H9 (cell line): Measurements from ENCODE around the gene TRPM8. TPM values are rescaled to one million over a fixed set of nuclear protein-coding genes. Genes with fewer than 3 reads are reported as not detected.
A peak's percentile ranks its signal among the peaks of the same experiment; 100 is the strongest.

Source experiments
- DNase-seq: peaks from one replicate; pipeline ENCODE4 v3.0.0-alpha.2; 2017
- H2AFZ ChIP-seq: one replicate; pipeline ENCODE4 v1.6.1; 2013; ENCODE audit warnings: mild to moderate bottlenecking, low read length, control low read depth, moderate library complexity
- H2AK5ac ChIP-seq: 2 replicates; pipeline ENCODE4 v1.6.1; 2013; ENCODE audit warnings: low read length, control low read depth, mixed read lengths; ENCODE audit not compliant: insufficient read length
- H2BK120ac ChIP-seq: one replicate; pipeline ENCODE4 v1.6.1; 2013; ENCODE audit warnings: low read depth, mild to moderate bottlenecking, low read length, control low read depth, inconsistent platforms; ENCODE audit not compliant: poor library complexity, severe bottlenecking
- H2BK12ac ChIP-seq: 2 replicates; pipeline ENCODE4 v1.6.1; 2013; ENCODE audit warnings: low read length, control low read depth, mixed read lengths, low read depth; ENCODE audit not compliant: insufficient read length
- H2BK15ac ChIP-seq: 2 replicates; pipeline ENCODE4 v1.6.1; 2013; ENCODE audit warnings: low read depth, low read length, control low read depth
- H2BK20ac ChIP-seq: one replicate; pipeline ENCODE4 v1.6.1; 2013; ENCODE audit warnings: low read depth, mild to moderate bottlenecking, low read length, control low read depth, inconsistent platforms; ENCODE audit not compliant: poor library complexity, severe bottlenecking
- H2BK5ac ChIP-seq: 2 replicates; pipeline ENCODE4 v1.6.1; 2013; ENCODE audit warnings: low read length, control low read depth, mixed read lengths; ENCODE audit not compliant: insufficient read length
- H3K14ac ChIP-seq: 2 replicates; pipeline ENCODE4 v1.6.1; 2013; ENCODE audit warnings: low read length, control low read depth; ENCODE audit not compliant: insufficient read depth
- H3K18ac ChIP-seq: 2 replicates; pipeline ENCODE4 v1.6.1; 2013; ENCODE audit warnings: low read depth, mild to moderate bottlenecking, mixed read lengths, low read length, control low read depth; ENCODE audit not compliant: insufficient read length
- H3K23ac ChIP-seq: 2 replicates; pipeline ENCODE4 v1.6.1; 2013; ENCODE audit warnings: low read length, control low read depth, mixed read lengths, low read depth; ENCODE audit not compliant: insufficient read length
- H3K23me2 ChIP-seq: 2 replicates; pipeline ENCODE4 v1.6.1; 2013; ENCODE audit warnings: low read depth, mild to moderate bottlenecking, mixed read lengths, low read length, control low read depth; ENCODE audit not compliant: insufficient read length, poor library complexity, severe bottlenecking
- H3K27ac ChIP-seq: 2 replicates; pipeline ENCODE4 v1.5.1; 2013; ENCODE audit warnings: low read length, control low read depth, mixed read lengths, low read depth; ENCODE audit not compliant: insufficient read length
- H3K27me3 ChIP-seq: 2 replicates; pipeline ENCODE4 v1.6.1; 2013; ENCODE audit warnings: low read length, control low read depth, inconsistent platforms; ENCODE audit not compliant: insufficient read depth
- H3K4ac ChIP-seq: 2 replicates; pipeline ENCODE4 v1.6.1; 2013; ENCODE audit warnings: low read depth, mild to moderate bottlenecking, control low read depth, inconsistent platforms, low read length, moderate library complexity
- H3K4me1 ChIP-seq: 2 replicates; pipeline ENCODE4 v1.6.1; 2013; ENCODE audit warnings: low read length, control low read depth, inconsistent platforms; ENCODE audit not compliant: insufficient read depth
- H3K4me2 ChIP-seq: 2 replicates; pipeline ENCODE4 v1.6.1; 2013; ENCODE audit warnings: low read length, control low read depth, mixed read lengths; ENCODE audit not compliant: insufficient read length, insufficient read depth
- H3K56ac ChIP-seq: 2 replicates; pipeline ENCODE4 v1.6.1; 2013; ENCODE audit warnings: low read depth, mild to moderate bottlenecking, mixed read lengths, low read length, control low read depth; ENCODE audit not compliant: insufficient read length
- H3K79me1 ChIP-seq: 2 replicates; pipeline ENCODE4 v1.6.1; 2013; ENCODE audit warnings: low read depth, mild to moderate bottlenecking, moderate library complexity, low read length, control low read depth, inconsistent platforms; ENCODE audit not compliant: insufficient read depth, poor library complexity, severe bottlenecking
- H3K79me2 ChIP-seq: 2 replicates; pipeline ENCODE4 v1.6.1; 2013; ENCODE audit warnings: low read length, control low read depth, inconsistent platforms; ENCODE audit not compliant: insufficient read depth
- H3K9ac ChIP-seq: 2 replicates; pipeline ENCODE4 v1.6.1; 2013; ENCODE audit warnings: low read length, control low read depth, mixed read lengths; ENCODE audit not compliant: insufficient read length; ENCODE audit errors: extremely low read depth
- H3K9me3 ChIP-seq: one replicate; pipeline ENCODE4 v1.6.1; 2013; ENCODE audit warnings: low read depth, low read length, inconsistent platforms; ENCODE audit not compliant: control insufficient read depth
- H3T11ph ChIP-seq: one replicate; pipeline ENCODE4 v1.6.1; 2013; ENCODE audit warnings: mild to moderate bottlenecking, low read length, control low read depth, inconsistent platforms
- H4K20me1 ChIP-seq: one replicate; pipeline ENCODE4 v1.6.1; 2013; ENCODE audit not compliant: control insufficient read depth, insufficient read length, insufficient read depth
- H4K5ac ChIP-seq: 2 replicates; pipeline ENCODE4 v1.6.1; 2013; ENCODE audit warnings: low read depth, mild to moderate bottlenecking, mixed read lengths, low read length, control low read depth; ENCODE audit not compliant: insufficient read length
- H4K8ac ChIP-seq: replicated peaks from 2 replicates; pipeline ENCODE4 v1.6.1; 2013; ENCODE audit warnings: low read length, control low read depth, mixed read lengths, low read depth; ENCODE audit not compliant: insufficient read length
- H4K91ac ChIP-seq: 2 replicates; pipeline ENCODE4 v1.6.1; 2013; ENCODE audit warnings: low read depth, mild to moderate bottlenecking, moderate library complexity, mixed read lengths, low read length, control low read depth; ENCODE audit not compliant: insufficient read length
- H3K27ac Mint-ChIP-seq, 3 experiments: 2 replicates in 2 of 3; 3 replicates in 1 of 3; pipeline ENCODE4 v1.8.0; 2020 to 2021; ENCODE audit warnings: mixed read lengths in 3 of 3, mild to moderate bottlenecking in 1 of 3, moderate library complexity in 1 of 3
- H3K27me3 Mint-ChIP-seq: 2 replicates; pipeline ENCODE4 v1.8.0; 2021; ENCODE audit warnings: low read depth, mild to moderate bottlenecking, moderate library complexity, mixed read lengths
- H3K36me3 Mint-ChIP-seq, 3 experiments: 2 replicates in 2 of 3; 3 replicates in 1 of 3; pipeline ENCODE4 v1.8.0; 2020 to 2021; ENCODE audit warnings: low read depth in 3 of 3, mixed read lengths in 3 of 3; ENCODE audit not compliant: insufficient read depth in 1 of 3
- H3K4me1 Mint-ChIP-seq, 2 experiments: 2 replicates each; pipeline ENCODE4 v1.8.0; 2020; ENCODE audit warnings: mixed read lengths in 2 of 2
- H3K4me3 Mint-ChIP-seq, 2 experiments: 2 replicates in 1 of 2; 3 replicates in 1 of 2; pipeline ENCODE4 v1.8.0; 2020 to 2021; ENCODE audit warnings: mild to moderate bottlenecking in 2 of 2, mixed read lengths in 2 of 2, moderate library complexity in 1 of 2
- H3K9me3 Mint-ChIP-seq, 2 experiments: 2 replicates in 1 of 2; 3 replicates in 1 of 2; pipeline ENCODE4 v1.8.0; 2020; ENCODE audit warnings: mild to moderate bottlenecking in 2 of 2, mixed read lengths in 2 of 2, moderate library complexity in 1 of 2
- CTCF ChIP-seq: fragments of 200-600 bp; sonication (generic); conservative IDR thresholded peaks from 3 replicates; pipeline ENCODE4 v1.8.0; 2021; ENCODE audit warnings: antibody characterized with exemption, mild to moderate bottlenecking
- WGBS: extraction: QIAGEN DNeasy Blood & Tissue Kit; methylation state at CpG from one replicate; pipeline ENCODE4 v1.1.7; 2013; ENCODE audit warnings: missing lambda C conversion rate, low lambda C conversion rate, mixed read lengths; ENCODE audit not compliant: insufficient read length; ENCODE audit errors: extremely low coverage; 5-methylcytosine and 5-hydroxymethylcytosine counted together
- total RNA-seq: library from RNA; stranded (reverse); gene quantifications from 2 replicates; pipeline ENCODE4 v1.2.1, GENCODE V29; 2021

The TRPM8 gene
- total RNA-seq, 1 experiment from 2014 or later, result 0.28 TPM

- no peak overlapping the region for H4K8ac ChIP-seq
- H3K79me1 ChIP-seq, result no peaks in the 10 kb centered on the region
- no peak overlapping the region for H3K23ac ChIP-seq
- no peaks in the 10 kb centered on the region for H4K20me1 ChIP-seq
- H3K4me3 Mint-ChIP-seq, result no peak overlapping the region
- H3K9me3 Mint-ChIP-seq, result no peaks in the 10 kb centered on the region
- H2BK12ac ChIP-seq, result no peak overlapping the region
- H3T11ph ChIP-seq, result no peak overlapping the region
- no peak overlapping the region for H2BK120ac ChIP-seq
- no peak overlapping the region for H3K56ac ChIP-seq
- no peak overlapping the region for H4K91ac ChIP-seq
- H3K18ac ChIP-seq, result no peak overlapping the region
- no peaks in the 10 kb centered on the region for H3K27me3 ChIP-seq
- H2AFZ ChIP-seq, result no peak overlapping the region
- H3K4me1 Mint-ChIP-seq, result peaks cover 0 to 10% of the 10 kb centered on the region in 2 experiments; a peak in 2 of 4 replicates
- no peak overlapping the region for H2BK15ac ChIP-seq
- H4K5ac ChIP-seq, result no peak overlapping the region
- H2BK20ac ChIP-seq, result no peak overlapping the region
- H3K4ac ChIP-seq, result no peak overlapping the region
- peak; percentile 33 for DNase-seq
- no peak overlapping the region for H3K9ac ChIP-seq
- H3K36me3 Mint-ChIP-seq, result no peaks in the 10 kb centered on the region; a peak in 1 of 7 replicates
- no peaks in the 10 kb centered on the region for H3K79me2 ChIP-seq
- no peak overlapping the region for H3K14ac ChIP-seq
- no peaks in the 10 kb centered on the region for H3K4me1 ChIP-seq
- no peak overlapping the region for H2BK5ac ChIP-seq
- H2AK5ac ChIP-seq, result no peak overlapping the region
- no peak overlapping the region for H3K27ac ChIP-seq
- no peak overlapping the region; a peak in 1 of 7 replicates for H3K27ac Mint-ChIP-seq
- peaks cover 6% of the 10 kb centered on the region for H3K27me3 Mint-ChIP-seq
- no peak for TF ChIP-seq CTCF
- H3K9me3 ChIP-seq, result no peaks in the 10 kb centered on the region
- no CpG with 5 or more reads among the region's 8 CpGs for WGBS
- H3K4me2 ChIP-seq, result no peak overlapping the region
- no peaks in the 10 kb centered on the region for H3K23me2 ChIP-seq
These were observed 86.9 kb downstream of the TRPM8 start for GRCh38 chr2:234003972-234004617.
